Neural cell (in vitro differentiated cells): ENCODE data around the gene PROK2.

Experiments used
- CTCF ChIP-seq: fragments of 450-650 bp; IDR thresholded peaks from 2 replicates; pipeline ENCODE4 v1.5.1; 2014; ENCODE audit warnings: antibody characterized with exemption, mild to moderate bottlenecking, moderate library complexity; ENCODE audit not compliant: poor library complexity, severe bottlenecking
- EP300 ChIP-seq: fragments of 450-650 bp; conservative IDR thresholded peaks from 2 replicates; pipeline ENCODE4 v1.6.1; 2014; ENCODE audit warnings: antibody characterized with exemption, mild to moderate bottlenecking, moderate library complexity; ENCODE audit not compliant: poor library complexity, severe bottlenecking
- EZH2 ChIP-seq: fragments of 200-600, 300-800 bp; shearing (Covaris generic), sonication (generic); IDR thresholded peaks from 2 replicates; pipeline ENCODE4 v1.6.1; 2014; ENCODE audit warnings: antibody characterized with exemption, low read length, borderline replicate concordance, mild to moderate bottlenecking; ENCODE audit not compliant: insufficient read depth, poor library complexity, severe bottlenecking
- POLR2AphosphoS5 ChIP-seq: IDR thresholded peaks from 2 replicates; pipeline ENCODE4 v1.6.1; 2012
- TF ChIP-seq, protein P1 (sequence below): IDR thresholded peaks from 2 replicates; pipeline ENCODE4 v1.6.1; 2012; ENCODE audit warnings: borderline replicate concordance

DNA sequence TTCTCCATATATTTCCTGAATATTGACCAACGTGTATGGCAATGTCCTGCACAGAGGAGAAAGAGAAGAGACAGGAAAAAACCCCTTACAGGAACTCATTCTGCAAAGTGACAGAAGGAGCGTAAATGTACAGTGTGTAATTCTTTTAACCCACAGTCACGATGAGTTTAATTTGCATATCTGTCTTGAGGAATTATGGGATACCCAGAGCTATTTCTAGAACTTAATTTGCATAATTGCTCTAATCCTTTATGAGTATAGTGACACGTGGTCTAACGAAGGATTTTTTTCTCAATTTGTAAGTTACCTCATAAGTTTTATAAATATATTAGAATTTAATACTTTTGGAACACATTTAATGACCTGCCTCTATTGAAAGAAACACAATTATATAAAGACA, 21.5 kb downstream of the PROK2 start:
- no peak for TF ChIP-seq EP300
- no peak for TF ChIP-seq CTCF
- TF ChIP-seq POLR2AphosphoS5 = no peak
- TF ChIP-seq, protein P1, sequence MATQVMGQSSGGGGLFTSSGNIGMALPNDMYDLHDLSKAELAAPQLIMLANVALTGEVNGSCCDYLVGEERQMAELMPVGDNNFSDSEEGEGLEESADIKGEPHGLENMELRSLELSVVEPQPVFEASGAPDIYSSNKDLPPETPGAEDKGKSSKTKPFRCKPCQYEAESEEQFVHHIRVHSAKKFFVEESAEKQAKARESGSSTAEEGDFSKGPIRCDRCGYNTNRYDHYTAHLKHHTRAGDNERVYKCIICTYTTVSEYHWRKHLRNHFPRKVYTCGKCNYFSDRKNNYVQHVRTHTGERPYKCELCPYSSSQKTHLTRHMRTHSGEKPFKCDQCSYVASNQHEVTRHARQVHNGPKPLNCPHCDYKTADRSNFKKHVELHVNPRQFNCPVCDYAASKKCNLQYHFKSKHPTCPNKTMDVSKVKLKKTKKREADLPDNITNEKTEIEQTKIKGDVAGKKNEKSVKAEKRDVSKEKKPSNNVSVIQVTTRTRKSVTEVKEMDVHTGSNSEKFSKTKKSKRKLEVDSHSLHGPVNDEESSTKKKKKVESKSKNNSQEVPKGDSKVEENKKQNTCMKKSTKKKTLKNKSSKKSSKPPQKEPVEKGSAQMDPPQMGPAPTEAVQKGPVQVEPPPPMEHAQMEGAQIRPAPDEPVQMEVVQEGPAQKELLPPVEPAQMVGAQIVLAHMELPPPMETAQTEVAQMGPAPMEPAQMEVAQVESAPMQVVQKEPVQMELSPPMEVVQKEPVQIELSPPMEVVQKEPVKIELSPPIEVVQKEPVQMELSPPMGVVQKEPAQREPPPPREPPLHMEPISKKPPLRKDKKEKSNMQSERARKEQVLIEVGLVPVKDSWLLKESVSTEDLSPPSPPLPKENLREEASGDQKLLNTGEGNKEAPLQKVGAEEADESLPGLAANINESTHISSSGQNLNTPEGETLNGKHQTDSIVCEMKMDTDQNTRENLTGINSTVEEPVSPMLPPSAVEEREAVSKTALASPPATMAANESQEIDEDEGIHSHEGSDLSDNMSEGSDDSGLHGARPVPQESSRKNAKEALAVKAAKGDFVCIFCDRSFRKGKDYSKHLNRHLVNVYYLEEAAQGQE = no peak
- no peak for TF ChIP-seq EZH2
